Liver (tissue), 9 donors: Measurements from ENCODE around the gene USP15. TPM values are rescaled to one million over a fixed set of nuclear protein-coding genes. Genes with fewer than 3 reads are reported as not detected.

Source experiments
- DNase-seq: peaks from one replicate; pipeline ENCODE4 v3.0.0-alpha.2; 2017; ENCODE audit warnings: low spot score
- H3K27ac ChIP-seq, 2 donors: one replicate each; pipeline ENCODE4 v1.7.0; 2013; ENCODE audit warnings: inconsistent platforms in 2 of 2, low read length in 2 of 2, control low read depth in 1 of 2, low read depth in 1 of 2, mild to moderate bottlenecking in 1 of 2
- H3K27me3 ChIP-seq, 4 donors: one replicate each; pipeline versions ENCODE4 v1.6.1 to v1.7.0; 2013; ENCODE audit warnings: low read length in 3 of 4, inconsistent platforms in 1 of 4, mild to moderate bottlenecking in 1 of 4, moderate library complexity in 1 of 4; ENCODE audit not compliant: control insufficient read depth in 4 of 4, insufficient read depth in 4 of 4
- H3K36me3 ChIP-seq, 4 donors: one replicate each; pipeline versions ENCODE4 v1.6.1 to v1.7.0; 2013; ENCODE audit warnings: low read length in 3 of 4, mild to moderate bottlenecking in 3 of 4, low read depth in 1 of 4, moderate library complexity in 1 of 4; ENCODE audit not compliant: control insufficient read depth in 4 of 4, insufficient read depth in 3 of 4
- H3K4me1 ChIP-seq, 4 donors: one replicate each; pipeline versions ENCODE4 v1.6.1 to v1.7.0; 2013; ENCODE audit warnings: low read length in 3 of 4, mild to moderate bottlenecking in 3 of 4, moderate library complexity in 1 of 4; ENCODE audit not compliant: control insufficient read depth in 4 of 4, insufficient read depth in 4 of 4
- H3K4me3 ChIP-seq, 3 donors: one replicate each; pipeline versions ENCODE4 v1.6.1 to v1.7.0; 2013; ENCODE audit warnings: low read length in 3 of 3, control low read depth in 1 of 3, low read depth in 1 of 3, mild to moderate bottlenecking in 1 of 3
- H3K9ac ChIP-seq, 2 donors: one replicate each; pipeline ENCODE4 v1.7.0; 2013; ENCODE audit warnings: low read length in 2 of 2, mild to moderate bottlenecking in 2 of 2, moderate library complexity in 2 of 2, control low read depth in 1 of 2, low read depth in 1 of 2
- H3K9me3 ChIP-seq, 4 donors: one replicate each; pipeline versions ENCODE4 v1.6.1 to v1.7.0; 2013; ENCODE audit warnings: low read length in 3 of 4; ENCODE audit not compliant: control insufficient read depth in 4 of 4
- ATF3 ChIP-seq: IDR thresholded peaks from 2 replicates; pipeline ENCODE4 v1.6.1; 2016; ENCODE audit warnings: antibody characterized with exemption
- CTCF ChIP-seq: fragments of 150-350 bp; IDR thresholded peaks from 2 replicates; pipeline ENCODE4 v1.5.1; 2017; ENCODE audit warnings: improper control_type of control experiment, low read depth, low read length; ENCODE audit not compliant: missing input control
- EGR1 ChIP-seq, 2 donors: IDR thresholded peaks; 2 replicates each; pipeline ENCODE4 v1.6.1; 2016 to 2018; ENCODE audit warnings: antibody characterized with exemption in 2 of 2, low read depth in 2 of 2
- FOXA2 ChIP-seq: IDR thresholded peaks from 2 replicates; pipeline ENCODE4 v1.6.1; 2016; ENCODE audit warnings: antibody characterized with exemption
- GABPA ChIP-seq, 2 donors: IDR thresholded peaks in 1 of 2; conservative IDR thresholded peaks in 1 of 2; 2 replicates each; pipeline ENCODE4 v1.6.1; 2016; ENCODE audit warnings: antibody characterized with exemption in 2 of 2, mild to moderate bottlenecking in 1 of 2, moderate library complexity in 1 of 2
- HNF4A ChIP-seq, 2 donors: conservative IDR thresholded peaks; 2 replicates each; pipeline ENCODE4 v1.6.1; 2016; ENCODE audit warnings: antibody characterized with exemption in 2 of 2, mild to moderate bottlenecking in 2 of 2
- HNF4G ChIP-seq: IDR thresholded peaks from 2 replicates; pipeline ENCODE4 v1.6.1; 2016; ENCODE audit warnings: antibody characterized with exemption
- JUND ChIP-seq, 2 donors: IDR thresholded peaks; 2 replicates each; pipeline ENCODE4 v1.6.1; 2016; ENCODE audit warnings: antibody characterized with exemption in 2 of 2
- NR2F2 ChIP-seq: IDR thresholded peaks from 2 replicates; pipeline ENCODE4 v1.6.1; 2016; ENCODE audit warnings: antibody characterized with exemption
- RAD21 ChIP-seq, 2 donors: IDR thresholded peaks; 2 replicates each; pipeline ENCODE4 v1.6.1; 2016; ENCODE audit warnings: antibody characterized with exemption in 2 of 2, mild to moderate bottlenecking in 2 of 2
- REST ChIP-seq: IDR thresholded peaks from 2 replicates; pipeline ENCODE4 v1.6.1; 2016; ENCODE audit warnings: antibody characterized with exemption, mild to moderate bottlenecking
- RXRA ChIP-seq, 2 donors: IDR thresholded peaks; 2 replicates each; pipeline ENCODE4 v1.6.1; 2017 to 2018; ENCODE audit warnings: antibody characterized with exemption in 2 of 2, mild to moderate bottlenecking in 1 of 2
- SP1 ChIP-seq: IDR thresholded peaks from 2 replicates; pipeline ENCODE4 v1.6.1; 2018; ENCODE audit warnings: antibody characterized with exemption, mild to moderate bottlenecking
- TAF1 ChIP-seq: conservative IDR thresholded peaks from 2 replicates; pipeline ENCODE4 v1.6.1; 2016; ENCODE audit warnings: antibody characterized with exemption, mild to moderate bottlenecking
- YY1 ChIP-seq: IDR thresholded peaks from 2 replicates; pipeline ENCODE4 v1.6.1; 2016; ENCODE audit warnings: antibody characterized with exemption, mild to moderate bottlenecking
- WGBS: extraction: QIAGEN DNeasy Blood & Tissue Kit; methylation state at CpG from one replicate; pipeline ENCODE4 v1.1.7; 2013; 5-methylcytosine and 5-hydroxymethylcytosine counted together
- polyA plus RNA-seq, 2 donors: library from polyadenylated mRNA; stranded (reverse) in 1 of 2; unstranded in 1 of 2; fragments of 200-250 nt in 1 of 2; fragments of >200 nt in 1 of 2; fragmentation: Nextera tagmentation in 1 of 2; extraction: Ambion mirVana in 1 of 2; gene quantifications; one replicate each; pipeline versions ENCODE4 v1.2.1 to v1.2.3, GENCODE V29; 2013 to 2015
- total RNA-seq, 2 donors: library from RNA; depleted of rRNA; stranded (reverse); fragments of >200 nt; gene quantifications; one replicate each; pipeline ENCODE4 v1.2.3, GENCODE V29; 2014
- TF ChIP-seq, protein P1 (sequence below): IDR thresholded peaks from 2 replicates; pipeline ENCODE4 v1.6.1; 2016; ENCODE audit warnings: antibody characterized with exemption
- donor health status: healthy.
- donor health status: healthy.
- donor health status: healthy.
- donor health status: healthy.
- donor health status: healthy.

The USP15 gene
- total and polyA plus RNA-seq, 4 donors: 16.6 to 188 (median 56.5) TPM

DNA sequence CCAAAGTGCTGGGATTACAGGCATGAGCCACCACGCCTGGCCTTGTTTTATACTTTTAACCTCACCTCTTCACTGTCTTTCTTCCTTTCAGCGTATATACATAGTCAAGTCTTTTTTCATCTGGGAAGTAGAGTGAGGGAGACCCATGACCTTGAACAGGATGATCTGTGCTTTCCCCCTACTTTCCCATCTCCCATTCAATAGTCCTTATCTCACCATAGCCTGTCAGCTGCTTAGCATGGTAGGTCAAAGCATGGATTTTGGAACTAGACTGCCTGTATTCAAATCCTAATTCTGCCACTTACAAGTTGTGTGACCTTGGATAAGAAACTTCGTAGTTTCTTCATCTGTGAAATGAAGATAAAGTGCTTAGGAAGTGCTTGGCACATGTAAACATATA is 110.0 kb downstream of the USP15 start (continued):
- TF ChIP-seq REST (no peak), YY1 (no peak), NR2F2 (no peak)

DNA sequence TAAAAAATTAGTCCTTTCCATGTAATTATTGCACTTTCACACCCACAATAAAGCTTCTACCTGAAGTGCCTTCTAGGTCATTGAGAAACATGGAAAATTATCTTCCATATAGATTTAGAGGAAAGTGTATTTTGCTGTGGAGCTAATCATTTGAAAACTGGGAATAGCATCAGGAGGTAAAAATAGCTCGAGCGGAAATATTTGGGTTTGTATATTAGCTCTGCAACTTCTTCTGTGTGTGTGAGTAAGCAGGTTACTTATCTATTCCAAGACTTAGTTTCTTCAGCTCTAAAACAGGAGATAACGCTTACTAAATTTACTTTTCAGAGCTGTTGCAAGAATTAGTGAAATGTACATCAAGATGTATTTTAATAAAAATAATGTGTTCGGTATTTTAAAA is 111.5 kb downstream of the USP15 start:
- H3K27me3 ChIP-seq: no peaks in the 10 kb centered on the region
- 95% methylated on average over 4 of the region's 4 CpGs for whole genome bisulfite sequencing
- H3K9me3 ChIP-seq: no peaks in the 10 kb centered on the region
- H3K36me3 ChIP-seq: peaks cover 0 to 2% (median 0%) of the 10 kb centered on the region in 4 donors
- H3K27ac ChIP-seq: no peak overlapping the region
- H3K4me3 ChIP-seq: no peak overlapping the region
- H3K9ac ChIP-seq: no peak overlapping the region
- TF ChIP-seq, protein P1, sequence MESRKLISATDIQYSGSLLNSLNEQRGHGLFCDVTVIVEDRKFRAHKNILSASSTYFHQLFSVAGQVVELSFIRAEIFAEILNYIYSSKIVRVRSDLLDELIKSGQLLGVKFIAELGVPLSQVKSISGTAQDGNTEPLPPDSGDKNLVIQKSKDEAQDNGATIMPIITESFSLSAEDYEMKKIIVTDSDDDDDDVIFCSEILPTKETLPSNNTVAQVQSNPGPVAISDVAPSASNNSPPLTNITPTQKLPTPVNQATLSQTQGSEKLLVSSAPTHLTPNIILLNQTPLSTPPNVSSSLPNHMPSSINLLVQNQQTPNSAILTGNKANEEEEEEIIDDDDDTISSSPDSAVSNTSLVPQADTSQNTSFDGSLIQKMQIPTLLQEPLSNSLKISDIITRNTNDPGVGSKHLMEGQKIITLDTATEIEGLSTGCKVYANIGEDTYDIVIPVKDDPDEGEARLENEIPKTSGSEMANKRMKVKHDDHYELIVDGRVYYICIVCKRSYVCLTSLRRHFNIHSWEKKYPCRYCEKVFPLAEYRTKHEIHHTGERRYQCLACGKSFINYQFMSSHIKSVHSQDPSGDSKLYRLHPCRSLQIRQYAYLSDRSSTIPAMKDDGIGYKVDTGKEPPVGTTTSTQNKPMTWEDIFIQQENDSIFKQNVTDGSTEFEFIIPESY: no peak
- TF ChIP-seq ATF3: no peak
- TF ChIP-seq RXRA (IDR thresholded peaks at IDR 0.05): no peak
- TF ChIP-seq FOXA2: no peak
- no peak for TF ChIP-seq EGR1 (IDR thresholded peaks at IDR 0.05; ENCODE audit: low read depth in 2 of 2)
- TF ChIP-seq HNF4A (conservative IDR thresholded peaks at IDR 0.05): no peak
- no peak for TF ChIP-seq SP1
- TF ChIP-seq TAF1: no peak
- TF ChIP-seq YY1: no peak
- TF ChIP-seq HNF4G: no peak
- no peak for TF ChIP-seq JUND (IDR thresholded peaks at IDR 0.05)
- TF ChIP-seq GABPA (IDR thresholded peaks at IDR 0.05 in 1 of 2, conservative IDR thresholded peaks at IDR 0.05 in 1 of 2): no peak
- no peak for TF ChIP-seq CTCF
- no peak for TF ChIP-seq RAD21 (IDR thresholded peaks at IDR 0.05)
- TF ChIP-seq REST: no peak
- peaks cover 0 to 3% (median under 1%) of the 10 kb centered on the region in 4 donors for H3K4me1 ChIP-seq
- DNase-seq: no peak
